ENCODE data around the gene SLC12A6.

- TF ChIP-seq, protein P1, sequence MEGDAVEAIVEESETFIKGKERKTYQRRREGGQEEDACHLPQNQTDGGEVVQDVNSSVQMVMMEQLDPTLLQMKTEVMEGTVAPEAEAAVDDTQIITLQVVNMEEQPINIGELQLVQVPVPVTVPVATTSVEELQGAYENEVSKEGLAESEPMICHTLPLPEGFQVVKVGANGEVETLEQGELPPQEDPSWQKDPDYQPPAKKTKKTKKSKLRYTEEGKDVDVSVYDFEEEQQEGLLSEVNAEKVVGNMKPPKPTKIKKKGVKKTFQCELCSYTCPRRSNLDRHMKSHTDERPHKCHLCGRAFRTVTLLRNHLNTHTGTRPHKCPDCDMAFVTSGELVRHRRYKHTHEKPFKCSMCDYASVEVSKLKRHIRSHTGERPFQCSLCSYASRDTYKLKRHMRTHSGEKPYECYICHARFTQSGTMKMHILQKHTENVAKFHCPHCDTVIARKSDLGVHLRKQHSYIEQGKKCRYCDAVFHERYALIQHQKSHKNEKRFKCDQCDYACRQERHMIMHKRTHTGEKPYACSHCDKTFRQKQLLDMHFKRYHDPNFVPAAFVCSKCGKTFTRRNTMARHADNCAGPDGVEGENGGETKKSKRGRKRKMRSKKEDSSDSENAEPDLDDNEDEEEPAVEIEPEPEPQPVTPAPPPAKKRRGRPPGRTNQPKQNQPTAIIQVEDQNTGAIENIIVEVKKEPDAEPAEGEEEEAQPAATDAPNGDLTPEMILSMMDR (IDR thresholded peaks at IDR 0.05), result no peak
- TF ChIP-seq POLR2A (IDR thresholded peaks at IDR 0.05), result no peak
Observed at GRCh38 chr15:34292621-34293020, 45.0 kb downstream of the SLC12A6 start.

Data from tibial nerve (tissue), 3 donors.